ENCODE results near the gene ZNF263. TPM values are rescaled to one million over a fixed set of nuclear protein-coding genes. Genes with fewer than 3 reads are reported as not detected.

ZNF263 gene
- total and polyA plus RNA-seq, 2 of the 13 experiments (the other 11 are each of a cell fraction or from before 2014, with no cell fraction given): 10.2 to 41.2 TPM

DNA sequence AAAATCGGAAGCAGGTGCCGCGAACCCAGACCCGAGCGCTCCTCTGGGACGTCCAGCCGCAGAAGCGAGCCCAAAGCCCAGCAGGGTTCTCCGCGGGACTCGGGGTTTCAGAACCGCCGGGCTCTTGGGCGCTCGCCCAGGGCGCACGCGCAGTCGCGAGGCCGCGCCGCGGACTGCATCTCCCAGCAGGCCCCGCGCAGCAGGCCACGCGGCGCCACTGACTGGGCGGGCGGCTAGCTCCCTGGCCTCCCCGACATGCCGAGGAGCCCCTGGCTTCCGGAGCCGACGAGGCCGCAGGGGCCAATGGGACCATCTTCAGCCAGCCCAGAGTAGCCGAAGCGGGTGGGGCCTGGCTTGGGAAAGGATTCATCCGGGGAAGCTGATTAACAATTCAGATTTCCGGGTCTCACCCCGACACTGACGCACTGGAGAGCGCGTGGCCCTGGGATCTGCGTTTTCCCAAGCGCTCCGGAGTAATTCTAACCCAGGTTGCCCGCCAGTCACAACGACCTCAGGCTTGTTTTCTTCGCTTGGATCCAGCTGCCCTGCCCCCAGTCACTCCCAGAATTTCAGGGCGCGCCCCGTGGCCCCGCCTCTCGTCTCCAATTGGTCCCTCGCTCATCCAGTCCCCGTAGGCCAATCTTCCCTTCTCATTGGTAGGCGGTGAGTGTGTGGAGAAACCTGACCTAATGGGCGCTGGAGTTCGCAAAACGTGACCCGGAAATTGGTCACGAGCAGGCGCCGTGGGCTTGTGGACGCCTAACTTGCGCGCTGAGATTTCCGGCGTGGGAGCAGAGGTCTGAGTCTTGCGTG, at the start of gene ZNF263 (continued):
- TF ChIP-seq, protein P1, sequence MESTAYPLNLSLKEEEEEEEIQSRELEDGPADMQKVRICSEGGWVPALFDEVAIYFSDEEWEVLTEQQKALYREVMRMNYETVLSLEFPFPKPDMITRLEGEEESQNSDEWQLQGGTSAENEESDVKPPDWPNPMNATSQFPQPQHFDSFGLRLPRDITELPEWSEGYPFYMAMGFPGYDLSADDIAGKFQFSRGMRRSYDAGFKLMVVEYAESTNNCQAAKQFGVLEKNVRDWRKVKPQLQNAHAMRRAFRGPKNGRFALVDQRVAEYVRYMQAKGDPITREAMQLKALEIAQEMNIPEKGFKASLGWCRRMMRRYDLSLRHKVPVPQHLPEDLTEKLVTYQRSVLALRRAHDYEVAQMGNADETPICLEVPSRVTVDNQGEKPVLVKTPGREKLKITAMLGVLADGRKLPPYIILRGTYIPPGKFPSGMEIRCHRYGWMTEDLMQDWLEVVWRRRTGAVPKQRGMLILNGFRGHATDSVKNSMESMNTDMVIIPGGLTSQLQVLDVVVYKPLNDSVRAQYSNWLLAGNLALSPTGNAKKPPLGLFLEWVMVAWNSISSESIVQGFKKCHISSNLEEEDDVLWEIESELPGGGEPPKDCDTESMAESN (CRISPR knock-in tag; conservative IDR thresholded peaks at IDR 0.05): peak; percentile 39; the same call in 1 of the 2 replicates
- TF ChIP-seq ZFX (CRISPR knock-in tag; IDR thresholded peaks at IDR 0.05; ENCODE audit: low read depth) (peak; percentile 91), PCBP2 (optimal IDR thresholded peaks at IDR 0.05; ENCODE audit: low read depth, low read length, poor library complexity, severe bottlenecking) (no peak), MEF2D (CRISPR knock-in tag; IDR thresholded peaks at IDR 0.05) (peak; percentile 52; the same call in 1 of the 2 replicates), KLF11 (CRISPR knock-in tag; IDR thresholded peaks at IDR 0.05) (peak; percentile 41; the same call in 1 of the 2 replicates), MYNN (CRISPR knock-in tag; IDR thresholded peaks at IDR 0.05; ENCODE audit: low read depth) (no peak; the same call in 1 of the 2 replicates), NR2F1 (CRISPR knock-in tag; IDR thresholded peaks at IDR 0.05) (peak in 1 of 2 experiments; percentile 27; a peak in 1 of 4 replicates), GFI1 (CRISPR knock-in tag; IDR thresholded peaks at IDR 0.05; ENCODE audit: borderline replicate concordance) (peak; percentile 68; the same call in 1 of the 2 replicates), ZNF629 (CRISPR knock-in tag; conservative IDR thresholded peaks at IDR 0.05) (0 out of 2 replicates have a peak, but pooled peaks have one; percentile 10), NR2F6 (IDR thresholded peaks at IDR 0.05) (peak; percentile 52; the same call in 1 of the 2 replicates), NR2F6 (CRISPR knock-in tag; IDR thresholded peaks at IDR 0.05) (peak; percentile 62; the same call in 1 of the 2 replicates), RFX1 (IDR thresholded peaks at IDR 0.05) (no peak), TBX2 (CRISPR knock-in tag; IDR thresholded peaks at IDR 0.05; ENCODE audit: borderline replicate concordance) (peak; percentile 65), RFXAP (CRISPR knock-in tag; IDR thresholded peaks at IDR 0.05; ENCODE audit: borderline replicate concordance) (peak; percentile 48; the same call in 1 of the 2 replicates), CC2D1A (CRISPR knock-in tag; IDR thresholded peaks at IDR 0.05) (no peak), ETV5 (CRISPR knock-in tag; IDR thresholded peaks at IDR 0.05; ENCODE audit: borderline replicate concordance) (peak; percentile 84), FOSL1 (CRISPR knock-in tag; IDR thresholded peaks at IDR 0.05; ENCODE audit: borderline replicate concordance) (no peak), RXRA (CRISPR knock-in tag; IDR thresholded peaks at IDR 0.05) (0 out of 2 replicates have a peak, but pooled peaks have one; percentile 20), PCBP1 (IDR thresholded peaks at IDR 0.05; ENCODE audit: borderline replicate concordance, low read depth, low read length) (0 out of 2 replicates have a peak, but pooled peaks have one; percentile 81), ZNF788 (CRISPR knock-in tag; IDR thresholded peaks at IDR 0.05; ENCODE audit: borderline replicate concordance) (peak; percentile 33; the same call in 1 of the 2 replicates), ZNF816 (CRISPR knock-in tag; IDR thresholded peaks at IDR 0.05; ENCODE audit: borderline replicate concordance) (peak; percentile 44; the same call in 1 of the 2 replicates), GABPA (IDR thresholded peaks at IDR 0.05; ENCODE audit: low read depth, low read length) (peak; percentile 84), GABPA (CRISPR knock-in tag; IDR thresholded peaks at IDR 0.05; ENCODE audit: low read depth) (peak; percentile 93)
- TF ChIP-seq, protein P2, sequence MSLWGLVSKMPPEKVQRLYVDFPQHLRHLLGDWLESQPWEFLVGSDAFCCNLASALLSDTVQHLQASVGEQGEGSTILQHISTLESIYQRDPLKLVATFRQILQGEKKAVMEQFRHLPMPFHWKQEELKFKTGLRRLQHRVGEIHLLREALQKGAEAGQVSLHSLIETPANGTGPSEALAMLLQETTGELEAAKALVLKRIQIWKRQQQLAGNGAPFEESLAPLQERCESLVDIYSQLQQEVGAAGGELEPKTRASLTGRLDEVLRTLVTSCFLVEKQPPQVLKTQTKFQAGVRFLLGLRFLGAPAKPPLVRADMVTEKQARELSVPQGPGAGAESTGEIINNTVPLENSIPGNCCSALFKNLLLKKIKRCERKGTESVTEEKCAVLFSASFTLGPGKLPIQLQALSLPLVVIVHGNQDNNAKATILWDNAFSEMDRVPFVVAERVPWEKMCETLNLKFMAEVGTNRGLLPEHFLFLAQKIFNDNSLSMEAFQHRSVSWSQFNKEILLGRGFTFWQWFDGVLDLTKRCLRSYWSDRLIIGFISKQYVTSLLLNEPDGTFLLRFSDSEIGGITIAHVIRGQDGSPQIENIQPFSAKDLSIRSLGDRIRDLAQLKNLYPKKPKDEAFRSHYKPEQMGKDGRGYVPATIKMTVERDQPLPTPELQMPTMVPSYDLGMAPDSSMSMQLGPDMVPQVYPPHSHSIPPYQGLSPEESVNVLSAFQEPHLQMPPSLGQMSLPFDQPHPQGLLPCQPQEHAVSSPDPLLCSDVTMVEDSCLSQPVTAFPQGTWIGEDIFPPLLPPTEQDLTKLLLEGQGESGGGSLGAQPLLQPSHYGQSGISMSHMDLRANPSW (CRISPR knock-in tag; IDR thresholded peaks at IDR 0.05; ENCODE audit: borderline replicate concordance): 0 out of 2 replicates have a peak, but pooled peaks have one; percentile 70
- TF ChIP-seq, protein P3, sequence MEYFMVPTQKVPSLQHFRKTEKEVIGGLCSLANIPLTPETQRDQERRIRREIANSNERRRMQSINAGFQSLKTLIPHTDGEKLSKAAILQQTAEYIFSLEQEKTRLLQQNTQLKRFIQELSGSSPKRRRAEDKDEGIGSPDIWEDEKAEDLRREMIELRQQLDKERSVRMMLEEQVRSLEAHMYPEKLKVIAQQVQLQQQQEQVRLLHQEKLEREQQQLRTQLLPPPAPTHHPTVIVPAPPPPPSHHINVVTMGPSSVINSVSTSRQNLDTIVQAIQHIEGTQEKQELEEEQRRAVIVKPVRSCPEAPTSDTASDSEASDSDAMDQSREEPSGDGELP (IDR thresholded peaks at IDR 0.05; ENCODE audit: borderline replicate concordance, low read depth): peak; percentile 20; the same call in 1 of the 2 replicates

All from HepG2 (cell line).